OCI-LY7 (cell line): ENCODE data around the gene SDHAF3.

ENCODE experiments used
- CTCF ChIP-seq: fragments of 200-600 bp; sonication (generic); conservative IDR thresholded peaks from 2 replicates; pipeline ENCODE4 v1.5.1; 2014; ENCODE audit warnings: mild to moderate bottlenecking, antibody characterized with exemption, low read length, moderate library complexity, mixed read lengths
- EZH2phosphoT487 ChIP-seq: fragments of 200-600 bp; sonication (generic); IDR thresholded peaks from 2 replicates; pipeline ENCODE4 v1.6.1; 2018; ENCODE audit warnings: low read depth, borderline replicate concordance, mild to moderate bottlenecking, mixed run types, antibody characterized with exemption, low read length, moderate library complexity, mixed read lengths

GRCh38 chr7:97079300-97079699, 38.2 kb upstream of the SDHAF3 start:
- TF ChIP-seq CTCF (no peak), EZH2phosphoT487 (no peak)
